ENCODE data around the gene VWA5A.

Gene VWA5A

DNA sequence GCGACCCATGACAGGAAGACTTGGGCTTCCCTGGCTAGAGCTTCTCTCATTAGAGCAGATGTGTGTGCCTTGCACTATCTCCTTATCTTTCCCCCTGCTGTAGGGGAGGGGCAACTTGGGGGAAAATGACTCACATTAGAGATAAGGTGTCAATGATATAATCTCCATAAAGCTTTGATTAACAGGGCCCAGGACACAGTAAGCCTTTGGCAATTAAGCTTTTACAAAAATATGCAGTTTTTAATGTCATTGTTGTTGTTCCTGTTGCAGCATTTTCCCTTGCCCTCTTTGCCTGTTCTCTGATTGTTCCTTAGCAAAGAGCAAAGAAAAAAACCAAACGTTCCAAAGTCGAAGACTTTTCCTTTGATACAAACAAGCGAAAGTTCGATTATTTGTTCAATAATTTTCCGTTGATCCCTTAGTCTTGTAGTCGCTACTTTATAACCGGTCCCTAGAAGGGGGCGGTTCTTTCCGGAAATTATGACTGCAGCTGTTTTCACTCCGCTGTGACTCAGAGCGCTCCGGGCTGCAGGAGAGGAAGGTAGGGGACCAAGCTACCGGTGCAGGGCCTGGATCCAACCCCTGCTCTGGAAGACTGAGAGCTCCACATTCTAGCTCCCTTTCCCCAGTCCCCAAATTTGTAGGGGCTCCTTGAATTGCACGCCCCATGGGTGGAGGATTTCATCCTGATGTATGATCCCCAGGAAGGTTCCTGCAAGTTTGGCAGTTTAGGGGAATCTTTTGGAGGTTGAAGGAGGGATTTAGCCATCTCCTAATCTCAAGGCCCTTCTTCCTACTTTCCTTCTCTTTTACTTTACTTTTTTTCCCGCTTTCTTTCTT, at the start of gene VWA5A:
TSS of gene VWA5A (plus strand) at position 509 of the 840 bp plus-strand sequence. CDS start 2,062 bp downstream, outside the sequence.
- peak; percentile 15 for DNase-seq (ENCODE audit: low read depth)

- DNase-seq (ENCODE audit: low read depth), result no peak
These were observed 46.6 kb upstream of the VWA5A start for GRCh38 chr11:124068601-124069110.

DNA sequence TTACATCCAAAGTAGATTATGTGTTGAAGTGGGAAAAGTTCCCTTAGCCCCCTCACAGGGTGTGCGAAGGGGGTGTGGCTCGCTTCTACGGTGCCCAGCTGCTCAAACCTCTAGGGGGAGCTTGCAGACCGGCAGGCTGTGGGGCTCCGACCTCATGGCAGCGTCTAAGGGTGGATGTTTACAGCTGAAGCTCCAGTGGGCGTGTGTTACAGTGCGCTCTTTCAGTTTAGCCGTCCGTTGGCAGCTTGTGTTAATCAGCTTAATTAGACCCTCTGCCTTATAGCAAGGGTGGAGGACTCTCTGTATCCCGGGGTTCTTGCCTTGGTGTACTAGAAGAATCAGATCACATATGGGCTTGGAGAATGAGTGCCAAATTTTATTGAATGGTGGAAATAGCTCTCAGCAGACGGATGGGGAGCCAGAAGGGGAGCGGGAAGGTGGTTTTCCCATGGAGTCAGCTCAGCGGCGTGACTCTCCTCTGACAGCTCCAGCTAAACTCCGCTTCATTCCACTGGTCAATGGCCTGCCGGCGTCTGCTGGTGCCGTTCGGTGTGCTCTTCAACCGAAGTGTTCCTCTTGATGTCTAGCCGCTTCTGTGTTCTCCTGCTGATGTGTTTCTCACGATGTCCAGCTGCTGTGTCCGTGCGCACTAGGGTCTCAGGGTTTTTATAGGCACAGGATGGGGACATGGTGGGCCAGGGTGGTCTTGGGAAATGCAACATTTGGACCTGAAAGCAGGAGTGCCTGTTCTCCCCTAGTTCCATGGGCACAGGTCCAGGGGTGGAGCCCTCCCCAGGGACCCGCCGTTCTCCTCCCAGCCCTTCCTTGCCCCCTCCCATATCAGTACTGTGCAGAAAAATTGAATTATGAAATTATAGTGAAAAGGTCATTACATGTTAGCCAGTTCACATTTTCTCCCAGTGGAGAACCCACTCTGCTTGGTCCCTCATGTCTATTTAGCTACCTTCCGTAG, 45.5 kb upstream of the VWA5A start:
- no peak for DNase-seq (ENCODE audit: low read depth)

DNA sequence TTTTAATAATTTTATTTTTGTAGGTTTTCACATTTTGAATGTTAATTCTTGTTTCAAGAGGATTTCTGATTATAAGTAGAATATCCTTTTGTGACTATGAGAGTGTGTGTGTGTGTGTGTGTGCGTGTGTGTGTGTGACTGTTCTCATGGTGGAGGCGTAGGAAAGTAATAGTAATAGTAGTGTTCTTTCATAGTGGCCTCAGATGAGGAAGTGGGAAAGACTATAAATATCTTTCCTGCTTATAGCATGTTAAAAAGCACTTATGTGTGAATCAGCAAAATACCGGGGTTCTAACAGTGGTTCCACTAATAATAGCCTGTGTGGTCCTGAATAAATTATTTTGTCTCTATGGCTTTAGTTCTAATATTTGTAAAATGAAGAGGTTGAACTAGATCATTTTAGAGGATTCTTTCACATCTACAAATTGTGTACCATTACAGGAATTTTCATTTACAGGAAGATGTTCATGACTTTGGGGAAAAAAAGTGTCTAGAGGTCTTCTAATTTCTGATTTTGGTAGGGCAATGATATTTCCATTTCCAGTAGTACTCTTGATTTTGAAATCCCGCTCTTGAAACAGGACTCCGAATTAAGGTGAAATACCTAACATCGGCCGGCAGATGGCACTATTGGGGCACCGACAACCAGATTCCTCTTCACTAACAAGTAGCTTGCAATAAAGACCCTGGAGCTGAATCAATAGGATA, 44.2 kb upstream of the VWA5A start:
- DNase-seq (ENCODE audit: low read depth), result peak; percentile 30

- DNase-seq (ENCODE audit: low read depth), result no peak
These were observed 43.7 kb upstream of the VWA5A start for GRCh38 chr11:124071623-124071948.

- DNase-seq (ENCODE audit: low read depth), result no peak
These were observed 43.1 kb upstream of the VWA5A start for GRCh38 chr11:124072147-124072546.

GRCh38 chr11:124074554-124074953, 40.7 kb upstream of the VWA5A start:
- no peak for DNase-seq (ENCODE audit: low read depth)

- DNase-seq (ENCODE audit: low read depth), result no peak
These were observed 39.8 kb upstream of the VWA5A start for GRCh38 chr11:124075492-124075840.

DNA sequence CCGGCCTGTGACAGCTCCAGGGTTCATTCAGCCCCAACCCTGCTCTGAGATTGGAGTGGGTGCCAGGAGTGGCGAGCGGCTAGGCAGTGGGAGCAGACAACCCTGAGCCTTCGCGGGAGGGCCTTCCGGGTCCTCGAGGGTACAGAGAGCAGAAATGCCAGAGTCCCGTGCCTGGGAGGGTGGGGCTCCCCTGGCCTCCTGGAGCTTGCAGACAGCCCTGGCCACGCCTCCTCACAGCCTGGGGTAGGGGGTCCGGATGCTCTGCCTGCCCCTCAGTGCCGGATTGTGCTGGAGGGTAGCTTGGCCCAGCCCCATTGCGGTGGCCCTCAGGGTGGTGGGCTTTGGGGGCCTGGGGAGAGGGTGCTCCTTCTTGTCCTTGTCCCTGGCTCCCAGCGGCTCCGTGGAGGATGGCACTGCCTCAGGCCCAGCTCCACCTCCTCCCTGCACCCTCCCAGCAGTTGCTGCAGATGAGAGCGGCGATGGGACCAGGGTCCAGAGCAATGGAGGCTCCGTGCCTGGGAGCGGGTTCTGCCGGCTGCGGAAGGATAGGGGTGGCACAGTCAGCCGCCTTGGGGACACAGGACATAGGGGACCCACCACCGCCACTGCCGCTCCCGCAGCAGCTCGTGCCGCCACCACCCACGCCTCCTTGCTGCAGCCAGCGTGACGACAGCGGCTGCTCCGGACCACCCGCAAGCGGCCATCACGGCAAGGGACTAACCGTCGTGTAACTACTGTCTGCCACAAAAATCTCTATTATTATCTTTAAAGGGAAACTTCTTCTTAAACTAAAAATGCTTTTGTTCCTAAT, 39.2 kb upstream of the VWA5A start:
- no peak for DNase-seq (ENCODE audit: low read depth)

DNA sequence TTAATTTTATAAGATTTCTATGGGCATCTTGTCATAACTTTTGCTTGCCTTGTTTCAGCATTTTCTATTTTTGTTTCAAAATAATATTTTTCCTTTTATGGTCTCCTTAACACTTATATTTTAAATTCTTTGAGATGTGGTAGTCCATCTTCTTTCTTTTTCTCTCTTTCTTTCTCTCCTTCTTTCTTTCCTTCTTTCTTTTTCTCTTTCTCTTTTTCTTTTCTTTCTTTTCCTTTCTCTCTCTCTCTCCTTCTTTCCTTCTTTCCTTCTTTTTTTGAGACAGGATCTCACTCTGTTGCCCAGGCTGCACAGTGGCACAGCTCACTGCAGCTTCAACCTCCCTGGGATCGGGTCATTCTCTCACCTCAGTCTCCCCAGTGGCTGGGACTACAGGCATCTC, 38.0 kb upstream of the VWA5A start:
- no peak for DNase-seq (ENCODE audit: low read depth)

GRCh38 chr11:124078591-124078990, 36.7 kb upstream of the VWA5A start:
- DNase-seq (ENCODE audit: low read depth), result no peak

DNA sequence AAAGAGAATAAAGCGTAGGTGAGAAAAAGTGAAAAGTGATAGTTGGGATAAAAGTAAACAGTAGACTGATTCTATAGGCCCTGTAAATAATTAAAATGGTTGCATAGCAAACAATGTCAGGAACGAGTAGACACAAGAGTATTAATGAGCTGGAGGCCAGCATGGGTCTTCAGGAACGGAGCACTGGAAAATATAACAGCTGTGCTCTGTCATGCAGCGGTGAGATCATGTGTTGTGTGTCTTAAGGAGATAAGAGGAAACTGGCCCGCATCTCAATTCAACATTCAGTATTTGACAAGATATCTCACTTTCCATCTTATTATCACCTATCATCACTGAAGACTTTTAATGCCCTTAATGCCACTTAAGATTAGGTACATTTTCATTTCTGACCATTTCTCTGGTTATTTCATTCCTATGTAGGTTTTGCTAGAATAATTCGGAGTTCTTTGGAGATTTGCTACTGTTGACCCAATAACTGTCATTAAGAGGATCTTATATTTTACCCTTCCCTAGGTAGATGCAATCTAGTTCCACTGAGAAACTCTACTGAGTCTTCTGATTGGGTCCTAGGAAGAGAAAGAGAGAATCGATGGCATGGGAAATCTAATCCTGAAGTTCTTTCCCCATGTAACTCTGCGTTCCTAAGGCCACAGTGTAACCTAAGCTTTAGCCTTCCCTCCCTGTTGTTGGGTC, 35.5 kb upstream of the VWA5A start:
- no peak for DNase-seq (ENCODE audit: low read depth)

DNA sequence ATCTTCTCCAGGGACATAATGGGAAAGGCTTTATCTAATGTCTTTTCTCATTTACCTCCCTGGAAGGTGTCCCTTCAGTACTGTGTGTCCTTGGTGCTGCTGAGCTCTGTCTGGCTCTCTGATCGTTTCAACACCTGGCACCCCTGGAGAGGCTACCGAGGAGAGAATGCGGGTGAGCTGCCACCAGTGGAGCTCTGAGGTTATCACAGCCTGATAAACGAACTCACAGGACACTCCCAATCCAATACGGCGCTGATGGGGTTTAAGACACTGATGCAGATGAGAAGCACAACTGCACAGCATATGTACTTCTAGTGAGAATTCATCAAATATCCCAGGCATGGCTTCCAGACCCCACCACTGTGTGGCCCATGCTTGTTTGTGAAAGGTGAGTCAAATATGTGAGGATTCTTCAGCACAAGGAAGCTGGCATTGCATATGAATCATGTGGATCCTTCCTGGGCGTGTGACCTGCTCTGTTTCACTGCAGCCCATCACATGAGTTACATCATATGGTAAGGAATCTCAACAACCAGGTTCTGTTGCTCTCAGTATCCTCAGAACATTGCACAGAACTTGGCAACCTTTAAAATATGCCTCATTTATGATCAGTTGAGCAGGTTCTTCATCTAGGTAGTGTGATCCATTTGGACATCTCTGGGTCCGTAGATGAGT, 34.8 kb upstream of the VWA5A start:
- no peak for DNase-seq (ENCODE audit: low read depth)

DNA sequence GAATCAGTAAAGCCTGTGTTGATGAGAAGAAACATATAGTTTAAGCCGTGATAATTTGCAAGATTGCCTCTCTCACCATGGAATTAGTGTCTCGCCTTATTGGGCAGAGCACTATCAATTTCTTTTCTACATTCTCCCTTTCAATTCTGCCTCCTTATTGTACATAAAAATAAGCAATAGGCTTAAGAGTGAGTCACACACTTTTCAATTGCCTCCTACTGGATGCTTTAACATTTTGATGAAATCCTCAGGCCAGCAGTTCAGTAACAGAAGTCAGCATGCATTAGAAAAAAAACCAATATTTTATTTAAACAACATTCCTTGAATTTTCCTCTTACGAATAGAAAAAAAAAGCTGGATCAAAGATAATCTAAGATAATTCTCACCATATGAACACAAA, 33.8 kb upstream of the VWA5A start:
- no peak for DNase-seq (ENCODE audit: low read depth)

DNA sequence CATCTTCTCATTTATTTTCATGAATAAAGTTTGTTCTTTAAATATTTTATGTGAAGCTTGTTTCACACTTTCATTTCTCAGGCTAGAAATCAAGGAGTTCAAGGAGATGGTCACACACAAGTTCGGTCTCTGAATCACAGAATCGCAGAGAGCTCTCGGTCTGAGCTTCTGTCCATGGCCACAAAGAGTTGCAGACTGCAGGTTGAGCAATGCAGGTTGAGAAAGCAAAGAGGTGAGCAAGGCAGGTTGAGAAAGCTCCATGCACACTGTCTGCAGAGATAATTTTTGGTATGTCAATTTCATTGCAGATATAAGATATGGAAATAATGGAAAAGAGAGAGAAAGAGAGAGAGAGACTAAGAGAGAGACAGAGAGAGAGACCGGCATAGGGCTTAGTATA, 32.9 kb upstream of the VWA5A start:
- DNase-seq (ENCODE audit: low read depth), result no peak

DNA sequence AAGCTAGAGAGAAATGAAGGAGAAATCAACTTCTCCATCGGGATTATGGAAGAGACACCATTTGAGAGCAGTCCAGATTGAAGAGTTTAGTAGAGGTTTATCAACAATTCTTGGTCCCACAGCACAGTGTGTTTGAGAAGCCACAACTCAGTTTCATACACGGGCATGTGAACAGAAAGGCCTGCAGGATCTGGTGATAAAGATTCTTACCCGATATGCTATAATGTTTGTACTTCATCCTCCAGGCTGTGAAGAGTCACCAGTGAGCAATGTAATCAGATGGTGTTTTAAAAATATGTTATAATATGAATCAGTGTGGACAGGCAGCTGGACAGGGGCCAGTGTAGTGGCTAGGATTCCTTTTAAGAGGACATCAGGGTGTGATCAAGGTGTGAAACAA, 29.7 kb upstream of the VWA5A start:
- DNase-seq (ENCODE audit: low read depth), result no peak

DNA sequence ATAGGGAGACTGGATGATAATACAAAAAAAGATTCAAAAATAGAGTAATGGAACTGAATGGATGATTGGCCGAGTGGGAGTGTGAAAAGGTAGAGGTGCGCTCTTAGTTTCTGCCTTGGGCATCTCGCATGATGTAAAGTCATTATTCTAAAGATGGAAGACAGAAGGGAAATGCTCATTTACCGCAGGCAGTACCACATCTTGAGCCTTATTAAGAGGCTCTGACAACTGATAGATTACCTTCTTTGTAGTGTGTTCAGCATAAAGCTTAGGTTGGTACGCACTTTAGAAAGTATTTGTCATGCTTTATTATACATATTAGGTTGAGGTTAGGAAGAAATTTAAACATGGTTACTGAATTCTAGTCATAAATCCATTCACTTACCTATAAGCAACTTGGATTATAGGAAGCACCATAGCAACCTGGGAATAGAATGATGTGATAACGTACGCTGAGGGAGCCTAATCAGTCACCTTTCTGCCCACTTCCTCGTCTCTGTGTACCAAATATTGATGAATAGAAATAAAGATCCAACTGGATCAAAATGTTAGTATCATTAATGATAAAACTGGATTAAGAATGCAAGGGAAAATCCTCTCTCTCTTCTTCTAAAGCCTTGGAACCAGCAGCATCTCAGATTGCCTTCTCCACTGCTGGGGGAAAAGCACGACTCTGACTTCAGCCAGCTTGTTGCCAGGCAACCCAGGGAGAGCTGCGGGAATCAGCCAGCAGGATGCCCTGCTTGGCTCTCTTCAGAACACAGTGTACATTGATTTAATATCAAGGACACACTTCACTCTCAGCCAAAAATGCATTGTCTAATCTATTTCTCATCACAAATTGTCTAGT, 29.0 kb upstream of the VWA5A start:
- DNase-seq (ENCODE audit: low read depth), result no peak

GRCh38 chr11:124090996-124091395, 24.3 kb upstream of the VWA5A start:
- no peak for DNase-seq (ENCODE audit: low read depth)

DNA sequence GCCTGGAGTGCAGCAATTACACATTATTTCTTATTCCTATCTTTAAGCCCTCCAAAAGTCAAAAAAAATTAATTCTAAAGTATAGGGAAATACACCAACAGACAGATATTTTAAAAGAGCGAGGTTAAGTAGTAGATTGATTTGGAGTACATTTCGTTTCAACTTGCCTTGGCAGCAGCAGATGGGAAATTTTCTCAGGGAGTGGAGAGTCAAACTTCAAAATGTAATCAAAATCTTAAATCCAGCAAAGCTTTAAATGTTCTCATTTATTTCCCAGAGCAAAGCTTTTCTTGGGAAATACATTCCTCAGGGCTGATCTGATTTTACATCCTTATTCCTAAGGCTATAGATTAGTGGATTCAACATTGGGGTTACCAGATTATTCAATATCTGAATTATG, 21.9 kb upstream of the VWA5A start:
- DNase-seq (ENCODE audit: low read depth), result no peak
